ENCODE results near the gene CIDEB.

GRCh38 chr14:24259282-24260025 is 48.3 kb downstream of the CIDEB start:
- TF ChIP-seq CTCF (conservative IDR thresholded peaks at IDR 0.05 in 1 of 2, IDR thresholded peaks at IDR 0.05 in 1 of 2; ENCODE audit: extremely low read depth in 1 of 2, insufficient read depth in 1 of 2, low read depth in 1 of 2, low read length in 2 of 2), result no peak
- no peak for TF ChIP-seq EZH2 (IDR thresholded peaks at IDR 0.05; ENCODE audit: borderline replicate concordance, low read length)

Data from mammary epithelial cell (primary cell).